ENCODE measurements around the gene ASIC2. TPM values are rescaled to one million over a fixed set of nuclear protein-coding genes. Genes with fewer than 3 reads are reported as not detected.

The ASIC2 gene
- total and polyA plus RNA-seq, 2 experiments from 2014 or later, result 0.52 to 2.8 TPM

DNA sequence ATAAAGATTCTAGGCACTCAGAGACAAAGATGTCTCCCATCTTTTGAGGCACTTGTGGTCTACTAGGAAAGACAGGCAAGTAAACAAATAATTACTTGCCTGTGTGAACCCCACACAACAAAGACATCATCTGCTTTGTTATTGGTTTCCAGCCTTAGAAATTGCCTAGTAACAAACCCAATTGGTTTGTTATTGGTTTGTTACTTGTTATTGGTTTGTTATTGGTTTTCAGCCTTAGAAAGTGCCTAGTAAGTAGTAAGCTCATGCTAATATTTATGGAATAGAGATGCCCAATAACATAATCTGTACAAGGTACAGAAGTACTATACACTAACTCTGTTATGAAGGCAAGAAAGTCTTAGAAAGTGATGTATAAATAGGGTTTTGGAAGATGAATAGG is 67.1 kb downstream of the ASIC2 start (continued):
- TF ChIP-seq, protein P1, sequence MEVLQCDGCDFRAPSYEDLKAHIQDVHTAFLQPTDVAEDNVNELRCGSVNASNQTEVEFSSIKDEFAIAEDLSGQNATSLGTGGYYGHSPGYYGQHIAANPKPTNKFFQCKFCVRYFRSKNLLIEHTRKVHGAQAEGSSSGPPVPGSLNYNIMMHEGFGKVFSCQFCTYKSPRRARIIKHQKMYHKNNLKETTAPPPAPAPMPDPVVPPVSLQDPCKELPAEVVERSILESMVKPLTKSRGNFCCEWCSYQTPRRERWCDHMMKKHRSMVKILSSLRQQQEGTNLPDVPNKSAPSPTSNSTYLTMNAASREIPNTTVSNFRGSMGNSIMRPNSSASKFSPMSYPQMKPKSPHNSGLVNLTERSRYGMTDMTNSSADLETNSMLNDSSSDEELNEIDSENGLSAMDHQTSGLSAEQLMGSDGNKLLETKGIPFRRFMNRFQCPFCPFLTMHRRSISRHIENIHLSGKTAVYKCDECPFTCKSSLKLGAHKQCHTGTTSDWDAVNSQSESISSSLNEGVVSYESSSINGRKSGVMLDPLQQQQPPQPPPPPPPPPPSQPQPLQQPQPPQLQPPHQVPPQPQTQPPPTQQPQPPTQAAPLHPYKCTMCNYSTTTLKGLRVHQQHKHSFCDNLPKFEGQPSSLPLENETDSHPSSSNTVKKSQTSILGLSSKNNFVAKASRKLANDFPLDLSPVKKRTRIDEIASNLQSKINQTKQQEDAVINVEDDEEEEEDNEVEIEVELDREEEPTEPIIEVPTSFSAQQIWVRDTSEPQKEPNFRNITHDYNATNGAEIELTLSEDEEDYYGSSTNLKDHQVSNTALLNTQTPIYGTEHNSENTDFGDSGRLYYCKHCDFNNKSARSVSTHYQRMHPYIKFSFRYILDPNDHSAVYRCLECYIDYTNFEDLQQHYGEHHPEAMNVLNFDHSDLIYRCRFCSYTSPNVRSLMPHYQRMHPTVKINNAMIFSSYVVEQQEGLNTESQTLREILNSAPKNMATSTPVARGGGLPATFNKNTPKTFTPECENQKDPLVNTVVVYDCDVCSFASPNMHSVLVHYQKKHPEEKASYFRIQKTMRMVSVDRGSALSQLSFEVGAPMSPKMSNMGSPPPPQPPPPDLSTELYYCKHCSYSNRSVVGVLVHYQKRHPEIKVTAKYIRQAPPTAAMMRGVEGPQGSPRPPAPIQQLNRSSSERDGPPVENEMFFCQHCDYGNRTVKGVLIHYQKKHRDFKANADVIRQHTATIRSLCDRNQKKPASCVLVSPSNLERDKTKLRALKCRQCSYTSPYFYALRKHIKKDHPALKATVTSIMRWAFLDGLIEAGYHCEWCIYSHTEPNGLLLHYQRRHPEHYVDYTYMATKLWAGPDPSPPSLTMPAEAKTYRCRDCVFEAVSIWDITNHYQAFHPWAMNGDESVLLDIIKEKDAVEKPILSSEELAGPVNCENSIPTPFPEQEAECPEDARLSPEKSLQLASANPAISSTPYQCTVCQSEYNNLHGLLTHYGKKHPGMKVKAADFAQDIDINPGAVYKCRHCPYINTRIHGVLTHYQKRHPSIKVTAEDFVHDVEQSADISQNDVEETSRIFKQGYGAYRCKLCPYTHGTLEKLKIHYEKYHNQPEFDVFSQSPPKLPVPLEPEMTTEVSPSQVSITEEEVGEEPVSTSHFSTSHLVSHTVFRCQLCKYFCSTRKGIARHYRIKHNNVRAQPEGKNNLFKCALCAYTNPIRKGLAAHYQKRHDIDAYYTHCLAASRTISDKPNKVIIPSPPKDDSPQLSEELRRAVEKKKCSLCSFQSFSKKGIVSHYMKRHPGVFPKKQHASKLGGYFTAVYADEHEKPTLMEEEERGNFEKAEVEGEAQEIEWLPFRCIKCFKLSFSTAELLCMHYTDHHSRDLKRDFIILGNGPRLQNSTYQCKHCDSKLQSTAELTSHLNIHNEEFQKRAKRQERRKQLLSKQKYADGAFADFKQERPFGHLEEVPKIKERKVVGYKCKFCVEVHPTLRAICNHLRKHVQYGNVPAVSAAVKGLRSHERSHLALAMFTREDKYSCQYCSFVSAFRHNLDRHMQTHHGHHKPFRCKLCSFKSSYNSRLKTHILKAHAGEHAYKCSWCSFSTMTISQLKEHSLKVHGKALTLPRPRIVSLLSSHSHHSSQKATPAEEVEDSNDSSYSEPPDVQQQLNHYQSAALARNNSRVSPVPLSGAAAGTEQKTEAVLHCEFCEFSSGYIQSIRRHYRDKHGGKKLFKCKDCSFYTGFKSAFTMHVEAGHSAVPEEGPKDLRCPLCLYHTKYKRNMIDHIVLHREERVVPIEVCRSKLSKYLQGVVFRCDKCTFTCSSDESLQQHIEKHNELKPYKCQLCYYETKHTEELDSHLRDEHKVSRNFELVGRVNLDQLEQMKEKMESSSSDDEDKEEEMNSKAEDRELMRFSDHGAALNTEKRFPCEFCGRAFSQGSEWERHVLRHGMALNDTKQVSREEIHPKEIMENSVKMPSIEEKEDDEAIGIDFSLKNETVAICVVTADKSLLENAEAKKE (CRISPR knock-in tag; IDR thresholded peaks at IDR 0.05), result no peak

DNA sequence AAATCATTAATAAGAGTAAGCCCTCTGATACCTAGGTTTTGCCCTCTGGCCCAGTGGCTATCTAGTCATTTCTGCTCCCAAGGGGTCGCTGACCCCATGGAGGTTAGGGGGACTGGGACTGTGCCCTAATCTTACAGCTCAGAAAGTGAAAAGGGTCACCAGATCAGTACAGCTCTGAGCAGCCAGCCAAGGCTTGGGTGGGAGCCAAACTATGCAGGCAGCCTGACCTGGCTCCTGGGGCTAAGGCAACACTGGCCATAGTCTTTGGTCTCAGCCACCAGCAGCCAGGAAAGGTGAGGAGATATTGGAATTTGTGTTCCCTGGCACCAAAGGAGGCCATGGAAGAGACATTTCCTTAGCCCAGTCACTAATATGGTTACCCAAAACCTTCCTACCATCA is 67.6 kb downstream of the ASIC2 start:
- ATAC-seq, result no peak
- DNase-seq (ENCODE audit: low spot score), result no peak
- Histone ChIP-seq H3K4me2 (no peak overlapping the region), H3F3A (replicated peaks; ENCODE audit: low read depth) (no peaks in the 10 kb centered on the region), H3K4me3 (no peak overlapping the region), H3K27me3 (ENCODE audit: insufficient read depth) (no peaks in the 10 kb centered on the region), H4K20me1 (replicated peaks; ENCODE audit: insufficient read depth) (no peaks in the 10 kb centered on the region), H3K9me2 (ENCODE audit: insufficient read depth) (no peaks in the 10 kb centered on the region), H3K36me3 (ENCODE audit: insufficient read depth) (no peaks in the 10 kb centered on the region), H3K79me2 (replicated peaks; ENCODE audit: insufficient read depth) (no peaks in the 10 kb centered on the region), H3K27ac (ENCODE audit: low read depth) (no peak overlapping the region), H2AFZ (no peak overlapping the region), H3K4me1 (ENCODE audit: insufficient read depth) (no peaks in the 10 kb centered on the region)
- Mint-ChIP-seq H3K4me3 (no peak overlapping the region), H3K9me3 (no peaks in the 10 kb centered on the region), H3K36me3 (ENCODE audit: low read depth) (no peaks in the 10 kb centered on the region), H3K27me3 (ENCODE audit: insufficient read depth, low read depth, poor library complexity) (peaks cover 3% of the 10 kb centered on the region), H3K27ac (no peak overlapping the region), H3K4me1 (no peaks in the 10 kb centered on the region; the same call in 2 of the 3 replicates)
- no peak for TF ChIP-seq EZH2phosphoT487 (IDR thresholded peaks at IDR 0.05; ENCODE audit: unreplicated experiment)
- TF ChIP-seq, protein P2, sequence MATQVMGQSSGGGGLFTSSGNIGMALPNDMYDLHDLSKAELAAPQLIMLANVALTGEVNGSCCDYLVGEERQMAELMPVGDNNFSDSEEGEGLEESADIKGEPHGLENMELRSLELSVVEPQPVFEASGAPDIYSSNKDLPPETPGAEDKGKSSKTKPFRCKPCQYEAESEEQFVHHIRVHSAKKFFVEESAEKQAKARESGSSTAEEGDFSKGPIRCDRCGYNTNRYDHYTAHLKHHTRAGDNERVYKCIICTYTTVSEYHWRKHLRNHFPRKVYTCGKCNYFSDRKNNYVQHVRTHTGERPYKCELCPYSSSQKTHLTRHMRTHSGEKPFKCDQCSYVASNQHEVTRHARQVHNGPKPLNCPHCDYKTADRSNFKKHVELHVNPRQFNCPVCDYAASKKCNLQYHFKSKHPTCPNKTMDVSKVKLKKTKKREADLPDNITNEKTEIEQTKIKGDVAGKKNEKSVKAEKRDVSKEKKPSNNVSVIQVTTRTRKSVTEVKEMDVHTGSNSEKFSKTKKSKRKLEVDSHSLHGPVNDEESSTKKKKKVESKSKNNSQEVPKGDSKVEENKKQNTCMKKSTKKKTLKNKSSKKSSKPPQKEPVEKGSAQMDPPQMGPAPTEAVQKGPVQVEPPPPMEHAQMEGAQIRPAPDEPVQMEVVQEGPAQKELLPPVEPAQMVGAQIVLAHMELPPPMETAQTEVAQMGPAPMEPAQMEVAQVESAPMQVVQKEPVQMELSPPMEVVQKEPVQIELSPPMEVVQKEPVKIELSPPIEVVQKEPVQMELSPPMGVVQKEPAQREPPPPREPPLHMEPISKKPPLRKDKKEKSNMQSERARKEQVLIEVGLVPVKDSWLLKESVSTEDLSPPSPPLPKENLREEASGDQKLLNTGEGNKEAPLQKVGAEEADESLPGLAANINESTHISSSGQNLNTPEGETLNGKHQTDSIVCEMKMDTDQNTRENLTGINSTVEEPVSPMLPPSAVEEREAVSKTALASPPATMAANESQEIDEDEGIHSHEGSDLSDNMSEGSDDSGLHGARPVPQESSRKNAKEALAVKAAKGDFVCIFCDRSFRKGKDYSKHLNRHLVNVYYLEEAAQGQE (IDR thresholded peaks at IDR 0.05; ENCODE audit: unreplicated experiment), result no peak
- TF ChIP-seq ZNF114 (CRISPR knock-in tag; IDR thresholded peaks at IDR 0.05), result no peak
- TF ChIP-seq, protein P3, sequence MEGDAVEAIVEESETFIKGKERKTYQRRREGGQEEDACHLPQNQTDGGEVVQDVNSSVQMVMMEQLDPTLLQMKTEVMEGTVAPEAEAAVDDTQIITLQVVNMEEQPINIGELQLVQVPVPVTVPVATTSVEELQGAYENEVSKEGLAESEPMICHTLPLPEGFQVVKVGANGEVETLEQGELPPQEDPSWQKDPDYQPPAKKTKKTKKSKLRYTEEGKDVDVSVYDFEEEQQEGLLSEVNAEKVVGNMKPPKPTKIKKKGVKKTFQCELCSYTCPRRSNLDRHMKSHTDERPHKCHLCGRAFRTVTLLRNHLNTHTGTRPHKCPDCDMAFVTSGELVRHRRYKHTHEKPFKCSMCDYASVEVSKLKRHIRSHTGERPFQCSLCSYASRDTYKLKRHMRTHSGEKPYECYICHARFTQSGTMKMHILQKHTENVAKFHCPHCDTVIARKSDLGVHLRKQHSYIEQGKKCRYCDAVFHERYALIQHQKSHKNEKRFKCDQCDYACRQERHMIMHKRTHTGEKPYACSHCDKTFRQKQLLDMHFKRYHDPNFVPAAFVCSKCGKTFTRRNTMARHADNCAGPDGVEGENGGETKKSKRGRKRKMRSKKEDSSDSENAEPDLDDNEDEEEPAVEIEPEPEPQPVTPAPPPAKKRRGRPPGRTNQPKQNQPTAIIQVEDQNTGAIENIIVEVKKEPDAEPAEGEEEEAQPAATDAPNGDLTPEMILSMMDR (conservative IDR thresholded peaks at IDR 0.05; ENCODE audit: low read depth in 2 of 2), result no peak
- no peak for TF ChIP-seq NANOG (IDR thresholded peaks at IDR 0.05; ENCODE audit: borderline replicate concordance)
- no peak for TF ChIP-seq CREB1 (CRISPR knock-in tag; IDR thresholded peaks at IDR 0.05; ENCODE audit: low read depth)
- TF ChIP-seq, protein P4, sequence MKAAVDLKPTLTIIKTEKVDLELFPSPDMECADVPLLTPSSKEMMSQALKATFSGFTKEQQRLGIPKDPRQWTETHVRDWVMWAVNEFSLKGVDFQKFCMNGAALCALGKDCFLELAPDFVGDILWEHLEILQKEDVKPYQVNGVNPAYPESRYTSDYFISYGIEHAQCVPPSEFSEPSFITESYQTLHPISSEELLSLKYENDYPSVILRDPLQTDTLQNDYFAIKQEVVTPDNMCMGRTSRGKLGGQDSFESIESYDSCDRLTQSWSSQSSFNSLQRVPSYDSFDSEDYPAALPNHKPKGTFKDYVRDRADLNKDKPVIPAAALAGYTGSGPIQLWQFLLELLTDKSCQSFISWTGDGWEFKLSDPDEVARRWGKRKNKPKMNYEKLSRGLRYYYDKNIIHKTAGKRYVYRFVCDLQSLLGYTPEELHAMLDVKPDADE (IDR thresholded peaks at IDR 0.05), result no peak
- no peak for TF ChIP-seq EZH2 (IDR thresholded peaks at IDR 0.05; ENCODE audit: low read depth, unreplicated experiment)
- no peak for TF ChIP-seq STAT1 (IDR thresholded peaks at IDR 0.05; ENCODE audit: unreplicated experiment)
- TF ChIP-seq JUNB (IDR thresholded peaks at IDR 0.05; ENCODE audit: unreplicated experiment), result no peak
- no peak for TF ChIP-seq ZNF331 (CRISPR knock-in tag; IDR thresholded peaks at IDR 0.05; ENCODE audit: low read depth)
